ENCODE measurements around the gene ARID3C.
A peak's percentile ranks its signal among the peaks of the same experiment; 100 is the strongest.
"Not testable (repeated sequence)": the region's sequence is repeated elsewhere in the genome, so short reads cannot be mapped to it uniquely, and the experiment has no call there.

ARID3C gene

DNA sequence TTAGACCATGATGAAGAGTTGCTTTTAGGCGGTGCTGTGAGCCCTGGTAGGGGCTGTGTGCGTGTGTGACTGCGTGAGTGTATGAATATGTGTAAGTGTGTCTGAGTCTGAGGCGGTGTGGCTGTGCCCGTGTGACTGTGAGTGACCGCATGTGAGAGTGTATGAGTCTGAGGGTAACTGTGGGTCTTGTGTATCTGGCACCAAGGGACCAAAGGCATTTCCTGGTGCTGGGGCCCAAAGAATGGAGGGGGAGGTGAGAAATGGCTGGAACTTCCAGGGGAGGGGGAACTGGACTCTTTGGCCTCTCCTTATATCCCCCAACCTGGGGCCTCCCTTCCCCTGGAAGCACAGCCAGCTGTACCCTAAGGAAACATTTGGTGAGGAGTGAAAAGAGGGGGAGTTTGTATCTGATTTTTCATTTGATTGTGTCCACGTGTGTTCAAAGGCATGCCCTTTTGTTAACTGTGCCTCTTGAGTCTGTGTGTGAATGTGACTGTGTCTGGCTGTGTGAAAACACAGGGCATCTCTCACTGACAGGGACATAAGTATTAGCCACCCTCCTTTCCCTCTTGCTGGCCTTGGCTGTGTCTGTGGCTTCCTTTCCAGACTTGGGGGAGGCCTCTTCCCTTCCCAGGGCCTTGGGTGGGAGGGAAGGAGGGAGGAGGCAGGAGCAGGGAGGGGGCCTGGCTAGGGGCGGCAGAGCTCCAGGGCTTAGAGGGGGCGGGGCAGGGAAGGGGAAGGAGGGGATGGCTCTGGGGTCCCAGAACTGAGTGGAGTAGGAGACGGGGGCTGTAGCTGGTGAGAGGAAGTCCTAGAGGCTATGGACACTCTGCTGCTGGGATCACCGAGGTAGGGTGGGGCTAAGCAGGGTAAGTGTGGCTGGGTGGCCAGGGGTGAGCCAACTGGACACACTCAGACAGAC is 24.5 kb upstream of the ARID3C start:
- DNase-seq: peak in 6 of 56 donors; percentile 5 to 28 (median 11)

DNA sequence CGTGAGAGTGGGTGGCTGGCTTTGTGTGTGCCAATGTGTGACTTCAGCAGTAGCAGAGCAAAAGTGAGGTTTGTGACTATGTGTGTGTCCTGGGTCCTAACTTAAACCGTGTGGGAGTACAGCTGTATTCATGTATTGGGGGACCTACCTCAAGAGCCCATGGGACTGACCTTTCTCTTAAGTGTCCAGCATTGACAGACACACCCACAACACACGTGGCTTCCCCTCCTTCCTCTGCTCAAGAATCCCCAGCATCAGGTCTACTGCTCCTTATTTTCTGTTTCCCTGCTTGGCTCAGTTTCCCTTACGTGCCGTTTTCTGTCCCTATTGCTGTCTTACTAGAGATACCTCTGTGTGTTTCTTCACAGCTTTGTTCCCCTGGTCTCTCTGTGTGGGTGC is 23.7 kb upstream of the ARID3C start:
- peak in 1 of 56 donors; percentile 13 for DNase-seq

DNA sequence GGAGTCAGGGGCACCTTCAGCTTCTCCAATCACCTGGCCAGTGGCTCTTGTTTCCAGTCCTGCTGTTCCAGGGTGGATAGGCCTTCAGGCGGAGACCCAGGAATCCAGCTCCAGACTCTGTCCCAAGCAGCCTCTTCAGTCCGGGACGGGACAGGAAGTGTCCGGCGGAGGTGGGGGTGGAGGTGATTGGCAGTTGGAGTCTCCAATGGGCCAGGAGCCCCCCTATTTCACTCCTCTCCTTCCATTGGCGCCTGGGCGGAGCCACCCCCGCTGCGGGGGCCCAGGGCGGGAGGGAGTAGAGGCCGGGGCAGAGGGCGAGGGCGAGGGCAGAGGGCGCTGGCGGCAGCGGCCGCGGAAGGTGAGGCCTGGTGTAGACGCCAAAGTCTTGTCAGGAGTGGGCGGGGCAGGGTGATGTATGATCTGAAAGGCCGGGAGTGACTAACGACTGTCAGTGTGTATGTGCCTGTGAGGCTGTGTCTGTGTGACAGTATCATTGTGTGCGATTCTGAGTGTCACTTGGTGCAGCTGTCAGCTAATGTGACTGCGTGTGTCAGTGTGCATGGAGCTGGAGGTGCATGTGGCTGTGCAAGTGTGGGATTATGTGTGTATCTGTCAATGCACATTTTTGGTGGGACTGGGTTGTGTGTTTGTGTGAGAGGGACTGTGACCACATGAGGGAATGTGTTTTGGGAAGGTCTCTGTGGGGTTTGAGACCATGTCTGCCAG is 23.2 kb upstream of the ARID3C start, which contains the start of gene IL11RA:
IL11RA (plus strand) TSS at position 310 of the 726 bp plus-strand sequence. CDS start 3,033 bp downstream, outside the sequence.
- DNase-seq: peak in 55 of 56 donors; percentile 27 to 91 (median 81)

DNA sequence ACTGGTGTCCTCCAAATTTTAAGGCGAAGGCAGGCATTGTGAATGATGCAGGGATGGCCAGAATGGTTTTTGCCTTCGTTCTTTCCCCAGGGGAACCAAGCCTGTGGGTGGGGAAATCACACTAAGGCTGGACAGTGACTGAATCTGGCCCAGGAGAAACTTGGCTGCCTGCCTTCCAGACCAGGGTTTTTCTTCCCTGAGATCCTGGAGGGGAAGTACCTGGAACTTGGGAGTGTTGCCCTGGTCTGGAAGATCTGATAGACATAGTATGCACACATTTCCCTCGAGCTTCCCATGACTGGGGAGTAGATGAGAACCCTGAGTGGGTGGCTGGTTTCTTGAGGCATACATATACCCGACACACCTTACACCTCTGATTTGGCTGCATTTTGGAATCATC is 22.5 kb upstream of the ARID3C start:
- peak in 1 of 56 donors; percentile 10 for DNase-seq

DNA sequence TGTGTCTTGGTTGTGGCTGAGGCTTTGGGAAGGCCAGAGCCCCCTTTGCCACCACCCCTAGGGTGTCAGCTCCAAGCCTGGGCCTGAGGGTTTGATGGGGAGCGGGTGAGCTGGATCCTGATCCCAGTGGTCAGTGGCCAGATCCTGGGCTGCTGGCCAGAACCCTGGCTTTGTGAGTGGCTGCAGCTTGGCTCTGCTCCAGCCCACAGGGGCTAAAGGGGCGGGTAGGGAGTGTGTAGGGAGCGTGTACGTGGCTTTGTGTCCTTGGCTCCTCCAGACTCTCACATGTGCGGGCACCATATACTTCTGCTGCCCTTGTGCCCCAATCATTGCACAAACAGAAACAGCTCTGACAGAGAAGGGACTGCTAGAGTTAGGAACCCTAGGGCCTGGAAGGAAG is 21.9 kb upstream of the ARID3C start:
- DNase-seq: peak in 28 of 56 donors; percentile 3 to 69 (median 28)

DNA sequence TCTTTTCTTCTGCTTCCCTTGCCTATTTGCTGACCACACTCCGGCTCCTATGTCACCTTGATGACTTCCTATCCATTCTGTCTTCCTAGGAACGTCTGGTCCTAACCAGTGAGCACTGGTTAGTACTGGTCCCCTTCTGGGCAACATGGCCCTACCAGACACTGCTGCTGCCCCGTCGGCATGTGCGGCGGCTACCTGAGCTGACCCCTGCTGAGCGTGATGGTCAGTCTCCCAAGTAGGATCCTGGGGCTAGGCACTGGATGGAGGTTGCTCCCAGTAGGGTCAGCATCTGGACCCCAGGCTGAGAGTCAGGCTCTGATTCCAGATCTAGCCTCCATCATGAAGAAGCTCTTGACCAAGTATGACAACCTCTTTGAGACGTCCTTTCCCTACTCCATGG is 19.8 kb upstream of the ARID3C start:
- DNase-seq: no peak

DNA sequence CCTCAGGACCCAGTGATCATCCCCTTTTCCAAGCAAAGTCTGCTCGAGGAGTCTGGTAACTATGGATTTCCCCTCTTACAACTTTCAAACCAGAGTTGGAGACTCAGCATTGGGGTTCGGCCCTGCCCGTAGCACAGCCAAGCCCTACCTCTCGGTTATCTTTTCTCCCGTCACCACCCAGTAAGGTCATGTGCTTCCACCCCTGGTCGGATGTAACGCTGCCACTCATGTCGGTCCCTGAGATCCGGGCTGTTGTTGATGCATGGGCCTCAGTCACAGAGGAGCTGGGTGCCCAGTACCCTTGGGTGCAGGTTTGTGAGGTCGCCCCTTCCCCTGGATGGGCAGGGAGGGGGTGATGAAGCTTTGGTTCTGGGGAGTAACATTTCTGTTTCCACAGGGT is 18.8 kb upstream of the ARID3C start:
- DNase-seq: no peak

DNA sequence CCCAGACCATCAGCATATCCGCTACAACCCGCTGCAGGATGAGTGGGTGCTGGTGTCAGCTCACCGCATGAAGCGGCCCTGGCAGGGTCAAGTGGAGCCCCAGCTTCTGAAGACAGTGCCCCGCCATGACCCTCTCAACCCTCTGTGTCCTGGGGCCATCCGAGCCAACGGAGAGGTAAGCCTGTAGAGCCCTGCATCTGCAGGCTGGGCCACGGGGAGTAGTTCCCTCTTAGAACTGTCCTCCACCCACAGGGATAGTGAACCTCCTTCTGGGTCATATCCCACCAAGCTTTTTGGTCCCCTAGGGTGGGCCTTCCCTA is 18.2 kb upstream of the ARID3C start:
- peak in 1 of 56 donors; percentile 29 for DNase-seq

DNA sequence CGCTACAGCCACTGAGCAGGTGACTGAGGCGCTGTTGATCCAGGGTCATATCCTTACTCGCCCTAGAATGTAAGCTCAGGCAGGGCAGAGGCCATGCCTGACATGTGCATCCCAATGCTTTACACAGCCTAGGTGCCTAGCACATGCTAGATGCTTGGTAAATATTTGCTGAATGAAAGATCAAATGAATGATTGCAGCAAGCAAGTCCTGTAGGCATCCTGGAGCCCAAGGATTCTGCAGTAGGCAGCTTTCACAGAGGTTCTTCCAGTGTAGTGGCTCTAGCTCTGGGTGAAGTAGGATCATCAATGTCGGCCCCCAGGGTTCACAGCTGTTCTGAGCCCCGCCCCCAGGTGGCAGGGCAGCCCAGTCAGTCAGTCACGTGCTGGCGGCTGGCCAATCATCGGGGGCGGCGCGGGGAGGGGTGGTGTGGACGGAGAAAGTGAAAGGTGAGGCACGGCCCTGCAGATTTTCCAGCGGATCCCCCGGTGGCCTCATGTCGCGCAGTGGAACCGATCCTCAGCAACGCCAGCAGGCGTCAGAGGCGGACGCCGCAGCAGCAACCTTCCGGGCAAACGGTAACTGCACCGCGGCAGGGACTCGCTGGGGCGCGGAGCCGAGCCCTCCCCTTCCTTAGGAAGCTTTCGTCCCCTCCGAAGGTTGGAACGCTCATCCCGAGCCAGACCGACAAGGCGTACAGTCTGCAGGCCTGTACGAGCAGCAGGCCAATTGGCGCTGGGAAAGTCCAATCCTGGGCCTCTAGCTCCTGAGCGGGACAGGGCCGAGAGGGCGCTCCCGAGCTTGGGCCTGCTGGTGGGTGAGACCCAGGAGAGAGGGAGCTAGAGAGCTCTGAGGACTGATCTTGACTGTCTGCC is 17.6 kb upstream of the ARID3C start, which contains the start of gene GALT:
GALT (plus strand) TSS at position 465 of the 873 bp plus-strand sequence; CDS start at position 495, 30 bp downstream.
- DNase-seq: peak; percentile 33 to 98 (median 83)

DNA sequence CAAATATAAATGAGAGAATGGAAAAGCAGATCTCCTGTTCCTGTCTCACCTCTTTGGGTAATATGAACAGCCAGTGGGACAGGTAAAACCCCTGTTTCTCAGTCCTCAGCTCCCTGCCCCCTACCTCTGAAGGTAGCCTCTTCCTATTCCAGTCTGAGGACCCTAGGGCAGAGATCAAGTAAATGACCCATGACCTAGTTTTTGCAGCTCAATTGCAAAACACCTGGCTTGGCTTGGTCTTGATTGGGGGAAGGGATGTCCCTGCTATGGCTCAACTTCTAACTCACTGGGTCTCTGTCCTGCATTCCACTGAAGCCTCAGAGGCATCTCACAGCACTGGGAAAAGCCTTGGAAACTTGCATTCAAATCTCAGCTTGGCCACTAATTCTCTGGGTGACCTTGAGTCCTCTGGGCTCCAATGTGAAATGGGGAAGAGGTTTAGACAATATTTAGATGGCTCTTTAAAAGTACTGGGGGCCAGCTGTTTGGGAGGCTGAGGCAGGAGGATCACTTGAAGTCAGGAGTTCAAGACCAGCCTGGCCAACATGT is 16.0 kb upstream of the ARID3C start:
- DNase-seq: no peak

DNA sequence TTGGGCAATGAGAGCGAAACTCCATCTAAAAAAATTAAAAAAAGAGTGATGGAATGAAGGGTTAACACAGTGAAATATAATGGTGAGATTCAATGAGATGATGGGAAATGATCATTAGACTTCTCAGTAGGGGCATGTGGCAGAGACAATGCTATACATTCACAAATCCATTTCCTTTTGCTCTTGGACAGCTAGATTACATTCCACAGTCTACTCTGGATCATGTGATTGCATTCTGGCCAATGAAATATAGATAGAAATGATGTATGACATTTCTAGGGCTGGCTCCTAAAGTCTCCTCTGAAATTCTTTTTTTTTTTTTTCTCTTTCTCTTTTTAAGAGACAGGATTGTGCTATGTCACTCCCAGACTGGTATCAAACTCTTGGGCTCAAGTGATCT is 13.8 kb upstream of the ARID3C start:
- DNase-seq: no peak

DNA sequence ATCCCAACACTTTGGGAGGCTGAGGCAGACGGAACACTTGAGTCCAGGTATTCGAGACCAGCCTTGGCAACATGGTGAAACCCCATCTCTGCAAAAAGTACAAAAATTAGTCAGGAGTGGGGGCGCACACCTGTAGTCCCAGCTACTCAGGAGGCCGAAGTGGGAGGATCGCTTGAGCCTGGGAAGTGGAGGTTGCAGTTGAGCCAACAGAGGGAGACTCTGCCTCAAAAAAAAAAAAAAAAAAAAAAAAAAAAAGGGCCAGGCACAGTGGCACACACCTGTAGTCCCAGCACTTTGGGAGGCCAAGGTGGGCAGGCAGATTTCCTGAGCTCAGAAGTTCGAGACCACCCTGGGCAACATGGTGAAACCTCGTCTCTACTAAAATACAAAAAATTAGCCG is 10.5 kb upstream of the ARID3C start:
- DNase-seq: not testable (repeated sequence)

DNA sequence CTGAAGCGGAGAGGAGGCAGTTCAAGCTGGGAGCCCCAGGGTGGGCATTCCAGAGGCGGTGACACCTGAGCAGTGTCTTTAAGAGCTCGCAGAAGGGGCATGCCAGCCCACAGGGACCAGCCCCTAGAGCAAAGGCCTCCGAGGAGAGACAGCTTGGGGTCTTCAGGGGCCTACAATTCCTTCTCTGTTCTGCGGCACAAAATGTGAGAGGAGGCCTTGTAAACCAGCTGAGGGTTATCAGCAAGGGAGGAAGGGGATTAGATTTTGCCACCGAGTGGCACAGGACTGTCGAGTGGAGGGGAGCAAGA is 9.2 kb upstream of the ARID3C start:
- peak in 1 of 56 donors; percentile 63 for DNase-seq

DNA sequence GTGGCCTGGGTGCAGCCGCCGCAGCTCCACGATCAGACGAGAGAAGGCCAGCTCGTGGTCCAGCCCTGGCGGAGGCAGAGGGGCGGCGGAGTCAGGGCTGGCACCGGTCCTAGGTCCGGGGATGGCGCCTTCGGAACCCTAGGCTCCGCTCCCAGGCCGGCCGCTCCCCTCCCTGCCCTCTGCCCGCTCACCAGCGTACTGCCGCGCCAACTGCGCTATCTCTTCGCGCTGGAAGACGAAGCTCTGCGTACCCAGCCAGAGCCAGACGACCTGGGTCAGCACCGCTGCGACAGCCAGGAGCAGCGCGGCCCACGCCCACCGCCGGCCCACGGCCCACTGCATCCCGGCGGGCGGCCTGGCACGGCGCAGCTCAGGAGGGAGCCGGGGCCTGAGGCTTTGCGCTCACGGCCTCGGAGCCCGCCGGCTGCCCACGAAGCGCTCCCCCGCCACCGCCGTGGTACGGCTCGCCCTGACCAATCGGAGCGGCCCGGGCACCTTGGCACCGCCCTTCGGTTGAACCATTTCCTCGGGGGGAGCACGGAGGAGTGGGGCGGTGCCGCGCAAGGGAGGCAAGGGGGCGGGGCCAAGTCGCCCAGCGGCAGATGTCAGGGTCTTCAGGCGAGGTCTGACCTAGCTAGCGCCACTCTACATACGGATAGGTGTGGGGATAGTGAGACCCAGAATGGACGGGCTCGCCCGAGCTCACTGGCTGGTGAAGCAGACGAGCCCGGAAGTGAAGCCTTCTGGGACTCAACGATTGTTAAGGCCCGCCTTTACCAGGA is 8.7 kb upstream of the ARID3C start, which contains the start of gene SIGMAR1:
SIGMAR1 (minus strand) TSS at position 432 of the 782 bp plus-strand sequence; CDS start at position 342, 90 bp downstream.
- peak; percentile 61 to 97 (median 90) for DNase-seq

DNA sequence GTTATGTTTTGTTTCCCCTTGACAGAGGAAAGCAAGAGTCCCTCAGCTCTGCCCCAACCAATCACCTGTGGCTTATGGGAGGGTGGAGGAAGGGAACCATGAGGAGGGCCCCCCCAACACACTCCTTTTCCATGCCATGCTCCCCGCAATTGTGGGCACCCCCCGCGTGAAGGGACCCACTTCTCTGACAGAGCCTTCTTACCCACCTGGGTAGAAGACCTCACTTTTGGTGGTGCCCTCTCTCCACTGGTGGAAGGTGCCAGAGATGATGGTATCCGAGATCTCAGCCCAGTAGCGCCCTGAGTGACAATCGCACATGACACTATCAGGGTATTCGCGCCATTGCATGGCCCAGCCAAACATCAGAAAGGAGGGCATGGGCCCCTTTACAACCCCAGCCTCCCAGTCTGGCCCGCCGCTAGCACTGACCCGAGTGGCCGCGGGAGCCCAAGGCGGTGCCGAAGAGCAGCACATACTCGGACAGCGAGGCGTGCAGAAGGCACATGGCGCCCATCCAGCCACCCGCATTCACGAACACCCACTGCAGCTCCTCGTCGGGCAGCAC is 8.0 kb upstream of the ARID3C start:
- DNase-seq: peak in 7 of 56 donors; percentile 33 to 67 (median 54)

DNA sequence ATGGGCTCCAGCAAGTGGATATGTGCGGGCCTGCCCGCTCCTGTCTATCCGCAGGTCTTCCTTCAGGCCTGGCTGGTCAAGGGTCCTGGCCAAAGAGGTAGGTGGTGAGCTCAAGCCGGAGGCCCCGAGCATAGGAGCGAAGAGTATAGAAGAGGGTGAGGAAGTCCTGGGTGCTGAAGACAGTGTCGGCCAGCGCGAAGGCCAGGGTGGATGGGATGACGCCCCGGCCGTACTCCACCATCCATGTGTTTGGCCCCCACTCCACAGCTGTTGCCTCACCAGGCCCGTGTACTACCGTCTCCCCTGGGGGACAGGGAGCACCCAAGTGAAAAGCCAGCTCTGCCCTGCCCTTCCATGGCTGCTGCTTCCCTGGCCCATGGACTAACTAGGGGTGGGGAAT is 6.7 kb upstream of the ARID3C start:
- DNase-seq: no peak

DNA sequence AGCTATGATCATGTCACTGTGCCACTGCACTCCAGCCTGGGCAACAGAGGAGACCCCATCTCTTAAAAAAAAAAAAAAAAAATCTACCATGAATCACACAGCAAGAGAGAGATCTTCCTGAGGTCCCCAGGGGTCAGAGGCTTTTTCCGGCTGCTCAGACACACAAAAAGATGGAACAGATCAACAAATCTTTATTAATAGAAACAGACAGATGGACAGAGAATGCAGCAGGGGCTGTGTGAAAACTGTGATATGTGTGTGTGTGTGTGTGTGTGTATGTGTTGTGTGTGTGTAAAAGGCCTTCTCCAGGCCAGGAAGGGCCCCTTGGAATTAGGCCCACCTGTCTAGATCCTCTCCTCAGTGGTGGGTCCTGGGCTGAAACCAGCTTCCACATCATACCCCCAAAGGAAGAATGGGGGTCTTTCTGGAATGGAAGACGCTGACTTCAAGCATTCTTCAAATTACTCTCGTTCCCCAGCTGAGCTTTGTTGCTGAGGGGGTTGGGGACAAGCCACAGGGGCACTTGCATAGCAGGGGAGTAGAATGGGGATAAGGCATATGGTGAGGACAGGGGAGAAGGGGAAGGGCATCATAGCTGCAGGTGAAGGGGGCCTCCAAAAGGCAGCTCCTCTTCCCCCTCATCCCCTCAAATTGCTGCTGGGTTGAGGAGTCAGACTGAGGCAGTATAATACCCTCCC is 5.8 kb upstream of the ARID3C start:
- DNase-seq: no peak

DNA sequence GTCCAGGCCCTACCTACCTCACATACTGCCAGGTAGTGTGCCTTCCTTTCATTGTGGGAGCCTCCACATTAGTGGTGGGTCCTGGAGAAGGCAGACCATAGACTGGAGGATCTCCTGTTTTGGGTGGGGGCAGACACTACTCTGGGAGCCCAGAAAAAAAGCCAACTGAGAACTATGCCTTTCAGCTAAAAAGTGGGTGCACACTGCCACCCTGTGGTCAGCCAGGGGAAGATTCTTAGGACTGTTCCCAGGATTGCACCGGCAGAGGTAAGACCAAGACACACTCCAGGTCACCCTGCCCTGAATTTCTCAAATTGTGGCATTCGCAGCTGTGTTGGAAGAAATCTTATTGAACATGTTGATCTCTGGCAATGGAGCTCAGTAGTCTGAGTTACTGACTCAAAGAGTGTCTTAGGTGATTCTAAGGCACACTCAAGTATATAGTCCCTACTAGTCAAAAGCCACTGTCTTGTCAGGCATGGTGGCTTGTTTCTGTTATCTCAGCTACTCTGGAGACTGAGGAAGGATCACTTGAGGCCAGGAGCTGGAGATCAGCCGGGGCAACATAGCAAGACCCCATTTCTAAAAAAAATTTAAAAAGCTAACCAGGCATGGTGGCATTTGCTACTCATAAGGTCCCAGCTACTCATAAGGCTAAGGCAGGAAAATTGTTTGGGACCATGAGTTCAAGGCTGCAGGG is 5.1 kb upstream of the ARID3C start:
- peak in 49 of 56 donors; percentile 13 to 77 (median 40) for DNase-seq

Measured in nucleus accumbens (tissue), 56 donors.